NCI-H1092 (cell line): ENCODE data around the gene ANKRD33B.
"Not testable (repeated sequence)": the region's sequence is repeated elsewhere in the genome, so short reads cannot be mapped to it uniquely, and the experiment has no call there.

ENCODE experiments used
- DNase-seq: peaks from one replicate; lab custom pipeline; 2025; lab: John Stamatoyannopoulos, UW

Gene ANKRD33B

DNA sequence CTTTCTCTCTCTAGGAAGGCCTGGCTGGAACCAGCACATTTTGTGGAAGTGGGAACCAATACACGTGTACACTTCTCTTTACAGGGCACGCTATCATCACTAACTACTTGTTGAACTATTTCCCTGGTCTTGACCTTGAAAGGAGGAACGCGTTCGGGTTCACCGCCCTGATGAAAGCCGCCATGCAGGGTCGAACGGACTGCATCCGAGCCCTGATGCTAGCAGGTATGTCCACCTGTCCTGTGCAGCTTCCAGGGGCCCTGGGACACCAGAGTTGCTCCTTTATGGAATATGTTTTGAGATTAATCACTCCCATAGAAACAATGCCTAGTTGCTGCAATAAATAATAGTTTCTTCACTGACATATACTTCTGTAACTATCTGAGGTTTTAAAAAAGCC lies 74.1 kb downstream of the ANKRD33B start:
- DNase-seq = no peak

DNA sequence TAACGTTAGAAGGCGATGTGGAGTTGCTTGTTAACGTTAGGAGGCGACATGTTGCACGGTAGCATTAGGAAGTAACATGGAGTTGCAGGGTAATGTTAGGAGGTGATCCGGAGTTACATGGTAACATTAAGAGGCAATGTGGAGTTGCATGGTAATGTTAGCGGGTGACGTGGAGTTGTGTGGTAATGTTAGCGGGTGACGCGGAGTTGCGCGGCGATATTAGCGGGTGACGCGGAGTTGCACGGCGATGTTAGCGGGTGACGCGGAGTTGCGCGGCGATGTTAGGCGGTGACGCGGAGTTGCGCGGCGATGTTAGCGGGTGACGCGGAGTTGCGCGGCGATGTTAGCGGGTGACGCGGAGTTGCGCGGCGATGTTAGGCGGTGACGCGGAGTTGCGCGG lies 74.9 kb downstream of the ANKRD33B start:
- not testable (repeated sequence) for DNase-seq

DNA sequence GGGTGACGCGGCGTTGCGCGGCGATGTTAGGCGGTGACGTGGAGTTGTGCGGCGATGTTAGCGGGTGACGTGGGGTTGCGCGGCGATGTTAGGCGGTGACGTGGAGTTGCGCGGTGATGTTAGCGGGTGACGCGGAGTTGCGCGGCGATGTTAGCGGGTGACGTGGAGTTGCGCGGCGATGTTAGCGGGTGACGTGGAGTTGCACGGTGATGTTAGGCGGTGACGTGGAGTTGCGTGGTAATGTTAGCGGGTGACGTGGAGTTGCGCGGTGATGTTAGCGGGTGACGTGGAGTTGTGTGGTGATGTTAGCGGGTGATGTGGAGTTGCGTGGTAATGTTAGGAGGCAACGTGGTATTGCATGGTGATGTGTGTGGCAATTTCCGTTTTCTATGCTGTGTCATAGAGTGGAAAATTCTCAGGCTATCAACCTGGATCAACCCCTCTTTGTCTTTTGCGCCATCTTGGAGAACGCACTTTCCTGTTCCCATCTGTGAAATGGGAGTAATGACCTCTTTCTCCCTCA lies 76.0 kb downstream of the ANKRD33B start:
- DNase-seq = no peak

DNA sequence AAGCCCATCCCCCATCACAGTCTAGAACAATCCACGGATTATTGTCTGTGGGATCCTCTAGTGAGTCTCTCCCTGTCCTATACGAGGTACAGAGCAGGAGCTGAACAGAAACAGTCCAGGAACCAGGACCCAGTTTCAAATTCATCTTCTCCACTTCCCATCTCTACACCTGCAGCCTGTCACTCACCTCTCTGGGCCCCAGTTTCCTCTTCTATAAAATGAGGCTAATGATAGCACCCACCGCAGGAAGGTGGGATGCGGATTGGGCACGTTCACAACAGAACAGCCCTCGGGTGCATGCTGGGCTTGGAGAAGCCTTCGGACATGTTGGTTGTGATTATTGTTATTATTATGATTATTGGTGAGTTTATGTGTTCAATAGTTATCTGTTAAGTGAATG lies 78.5 kb downstream of the ANKRD33B start:
- DNase-seq = no peak

DNA sequence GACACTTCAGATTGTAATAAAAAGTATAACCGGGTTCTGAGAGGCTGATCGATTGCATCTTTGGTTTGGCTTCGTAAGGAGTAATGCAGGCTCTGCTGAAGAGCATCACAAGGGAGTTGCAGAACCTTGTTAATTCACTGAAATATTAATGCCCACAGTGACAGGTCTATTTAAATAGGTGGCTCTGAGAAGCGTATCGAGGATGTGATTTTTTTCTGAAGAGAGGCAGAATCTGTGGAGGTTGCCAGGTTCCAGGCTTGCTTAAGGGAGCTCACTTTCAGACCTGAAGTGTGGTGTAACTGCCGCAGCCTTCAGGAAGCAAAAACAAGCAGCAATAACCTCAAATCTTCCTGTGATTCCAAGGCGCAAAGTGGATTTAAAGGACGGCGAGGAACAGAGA lies 80.3 kb downstream of the ANKRD33B start:
- DNase-seq = no peak

DNA sequence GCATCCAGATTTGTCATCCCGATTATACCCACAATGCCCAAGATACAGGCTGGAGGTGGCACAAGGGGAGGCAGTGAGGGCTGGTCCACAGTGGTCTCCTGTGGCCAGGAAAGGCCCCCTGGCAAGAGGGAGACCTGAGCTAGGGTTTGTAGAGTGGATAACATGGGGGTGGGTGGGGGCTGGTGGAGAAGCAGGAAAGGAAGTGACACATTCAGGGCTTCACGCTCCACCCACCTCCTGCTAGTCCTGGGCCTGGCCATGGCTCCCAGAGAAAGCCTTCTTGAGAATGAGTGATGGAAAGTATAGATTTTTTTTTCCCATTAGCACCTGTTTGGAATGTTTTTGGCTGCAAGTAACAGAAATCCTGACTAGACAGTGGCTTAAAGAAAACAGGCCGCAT lies 81.3 kb downstream of the ANKRD33B start:
- DNase-seq = no peak

DNA sequence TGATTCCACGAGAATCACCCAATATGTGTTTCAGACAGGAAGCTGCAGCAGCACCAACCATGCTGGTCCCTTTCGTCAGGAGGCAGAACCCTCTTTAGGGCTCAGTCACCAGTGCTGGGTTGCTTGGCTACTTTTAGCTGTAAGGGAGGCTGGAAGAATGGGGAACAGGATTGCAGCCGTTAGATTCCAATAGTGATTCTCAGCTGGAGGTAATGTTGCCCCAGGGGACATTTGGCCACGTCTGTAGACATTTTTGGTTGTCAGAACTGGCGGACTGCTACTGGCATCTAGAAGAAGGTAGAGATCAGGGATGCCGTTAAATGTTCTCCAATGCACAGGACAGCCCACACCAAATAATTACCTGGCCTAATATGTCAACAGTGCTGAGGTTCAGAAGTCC lies 81.8 kb downstream of the ANKRD33B start:
- no peak for DNase-seq

DNA sequence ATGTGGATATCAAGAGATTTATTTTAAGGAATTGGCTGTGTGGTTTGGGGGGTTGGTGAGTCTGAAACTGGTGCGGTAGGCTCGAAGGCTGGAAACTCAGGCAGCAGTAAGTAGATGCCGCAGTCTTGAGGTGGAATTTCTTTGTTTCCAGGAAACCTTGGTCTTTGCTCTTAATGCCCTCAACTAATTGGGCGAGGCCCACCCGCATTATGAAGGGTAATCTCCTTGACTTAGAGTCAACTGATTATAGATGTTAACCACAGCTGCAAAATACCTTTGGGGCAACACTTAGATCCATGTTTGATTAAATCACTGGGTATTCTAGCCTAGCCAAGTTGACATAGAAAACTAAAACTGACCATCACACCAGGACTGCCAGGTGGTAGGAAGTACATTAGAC lies 83.8 kb downstream of the ANKRD33B start:
- DNase-seq = no peak

DNA sequence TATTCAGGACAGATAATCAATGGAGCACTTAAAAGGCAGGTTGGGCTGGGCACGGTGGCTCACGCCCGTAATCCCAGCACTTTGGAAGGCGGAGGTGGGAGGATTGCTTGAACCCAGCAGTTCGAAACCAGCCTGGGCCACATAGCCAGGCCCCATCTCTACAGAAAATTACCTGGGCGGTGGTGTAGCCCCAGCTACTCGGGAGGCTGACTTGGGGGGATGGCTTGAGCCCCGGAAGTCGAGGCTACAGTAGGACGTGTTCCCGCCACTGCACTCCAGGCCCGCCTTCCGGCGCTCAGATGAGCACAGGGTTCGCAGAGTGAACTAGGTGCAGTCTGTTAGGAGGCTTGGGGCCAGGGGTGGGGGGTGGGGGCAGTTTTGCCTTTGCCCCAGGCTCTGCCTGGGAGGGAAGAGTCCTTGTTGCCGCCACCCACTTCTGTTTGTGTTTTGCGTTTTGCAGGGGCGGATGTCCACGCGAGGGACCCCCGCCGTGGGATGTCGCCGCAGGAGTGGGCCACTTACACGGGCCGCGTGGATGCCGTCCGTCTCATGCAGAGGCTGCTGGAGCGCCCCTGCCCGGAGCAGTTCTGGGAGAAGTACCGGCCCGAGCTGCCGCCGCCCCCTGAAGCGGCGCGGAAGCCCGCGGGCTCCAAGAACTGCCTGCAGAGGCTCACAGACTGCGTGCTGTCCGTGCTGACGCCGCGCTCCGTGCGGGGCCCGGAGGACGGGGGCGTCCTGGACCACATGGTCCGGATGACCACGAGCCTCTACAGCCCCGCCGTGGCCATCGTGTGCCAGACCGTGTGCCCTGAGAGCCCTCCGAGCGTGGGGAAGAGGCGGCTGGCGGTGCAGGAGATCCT lies 85.2 kb downstream of the ANKRD33B start:
- DNase-seq = no peak

DNA sequence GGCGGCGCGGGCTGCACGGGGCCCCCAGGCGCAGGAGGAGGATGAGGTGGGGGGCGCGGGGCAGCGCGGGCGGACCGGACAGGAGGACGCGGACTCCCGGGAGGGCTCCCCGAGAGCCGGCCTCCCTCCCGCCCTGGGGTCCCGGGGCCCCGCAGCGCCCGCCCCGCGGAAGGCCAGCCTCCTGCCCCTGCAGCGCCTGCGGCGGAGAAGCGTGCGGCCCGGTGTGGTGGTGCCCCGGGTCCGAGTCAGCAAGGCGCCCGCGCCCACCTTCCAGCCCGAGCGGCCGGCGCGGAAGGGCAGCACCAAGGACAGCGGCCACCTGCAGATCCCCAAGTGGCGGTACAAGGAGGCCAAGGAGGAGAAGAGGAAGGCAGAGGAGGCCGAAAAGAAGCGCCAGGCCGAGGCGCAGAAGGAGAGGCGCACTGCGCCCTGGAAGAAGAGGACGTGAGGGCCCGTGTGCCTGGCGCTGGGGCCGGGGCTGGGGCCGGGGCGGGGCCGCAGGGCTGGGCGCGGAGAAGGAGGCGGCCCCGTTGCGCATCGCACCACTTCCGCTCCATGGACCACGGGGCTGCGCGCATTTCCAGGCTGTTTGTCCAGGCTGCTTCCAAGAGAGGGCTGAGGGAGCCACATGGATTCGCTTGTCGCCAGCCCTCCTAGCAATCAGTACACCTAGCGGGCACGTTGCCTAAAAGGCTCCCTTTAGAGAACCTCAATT lies 86.0 kb downstream of the ANKRD33B start:
- no peak for DNase-seq

DNA sequence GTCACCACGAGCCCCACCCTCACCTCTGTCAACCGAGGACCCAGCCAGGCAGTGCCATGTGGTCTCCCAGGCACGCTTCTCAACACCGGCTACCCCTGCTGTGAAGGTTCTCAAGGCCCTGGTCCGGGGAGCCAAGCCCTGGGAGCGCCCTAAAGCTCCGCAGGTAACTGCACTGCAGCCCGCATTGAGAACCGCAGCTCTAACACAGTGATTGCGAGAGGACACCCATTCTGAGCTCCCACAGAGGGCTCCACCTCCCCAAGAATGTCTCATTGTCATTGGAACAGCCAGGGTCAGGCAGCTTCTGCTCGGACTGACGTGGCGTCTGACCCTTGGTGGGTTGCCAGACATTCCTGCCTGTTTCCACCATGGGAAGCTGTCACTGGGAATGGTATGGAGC lies 88.3 kb downstream of the ANKRD33B start:
- no peak for DNase-seq

DNA sequence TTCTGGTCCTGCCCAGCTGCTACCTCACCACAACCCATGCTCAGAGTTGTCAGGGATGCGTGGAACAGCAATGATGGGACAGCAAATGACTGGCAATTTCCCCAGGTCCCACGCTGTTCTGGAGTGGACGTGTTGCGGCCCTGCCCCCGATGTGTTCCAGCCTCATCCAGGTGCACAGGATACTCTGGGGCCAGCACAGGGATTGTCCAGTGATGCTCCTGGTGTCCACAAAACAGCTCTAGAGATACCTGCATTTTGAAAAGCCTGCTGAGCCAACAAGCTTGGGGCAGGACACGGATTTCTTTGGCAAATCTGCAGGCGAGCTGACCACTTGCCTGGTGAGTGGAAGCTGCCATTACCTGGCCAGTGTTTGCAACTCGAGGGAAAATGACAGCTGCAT lies 88.7 kb downstream of the ANKRD33B start:
- DNase-seq = no peak

DNA sequence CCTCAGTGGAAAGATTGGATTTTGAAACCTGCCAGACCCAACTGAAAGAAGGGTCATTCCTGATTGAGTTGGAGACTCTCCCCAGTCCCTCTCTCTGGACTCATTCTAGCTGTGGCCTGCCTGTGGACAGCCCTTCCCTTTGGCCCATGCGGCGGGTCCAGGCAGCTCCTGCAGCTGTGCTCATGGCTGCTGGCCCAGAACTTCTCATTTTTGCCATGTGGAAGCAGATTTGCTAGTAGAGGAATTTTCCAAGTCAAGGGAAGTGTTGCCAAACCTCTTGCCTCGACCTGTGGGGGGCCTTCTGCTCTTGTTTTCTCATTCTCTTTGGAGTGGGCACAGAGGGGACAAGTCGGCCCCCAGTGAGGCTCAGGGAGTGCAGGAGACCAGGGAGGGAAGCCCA lies 89.2 kb downstream of the ANKRD33B start:
- DNase-seq = no peak

DNA sequence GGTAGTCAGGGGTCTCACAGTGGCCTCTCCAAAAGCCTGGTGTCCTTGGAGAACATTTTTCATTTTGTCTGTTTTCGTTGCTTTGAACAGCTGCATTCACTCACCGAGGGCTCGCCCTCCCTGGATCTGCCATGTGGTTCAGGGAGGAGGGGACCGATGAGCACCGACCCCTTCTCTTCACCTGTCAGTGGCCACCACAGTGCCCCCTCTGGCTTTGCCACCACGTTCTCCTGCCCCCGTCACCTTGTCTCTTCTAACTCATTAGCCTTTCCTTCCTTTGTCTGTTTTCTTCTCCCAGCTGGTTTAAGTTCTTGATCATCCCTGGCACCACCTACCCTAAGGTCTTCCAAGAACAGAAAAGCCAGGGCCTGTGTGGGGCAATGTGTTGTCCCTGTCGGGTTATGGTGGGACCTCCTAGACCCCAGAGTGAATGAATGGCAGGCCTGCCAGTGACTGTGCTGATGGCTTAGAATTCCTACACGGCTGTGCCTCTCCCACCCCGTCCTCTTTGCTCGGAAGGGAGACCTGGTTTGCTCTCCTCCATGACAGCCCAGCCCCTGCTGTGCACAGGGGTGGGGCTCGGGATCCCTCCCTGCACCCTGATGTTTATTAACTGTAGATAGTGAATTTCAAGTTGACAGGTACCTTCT lies 90.0 kb downstream of the ANKRD33B start:
- no peak for DNase-seq

DNA sequence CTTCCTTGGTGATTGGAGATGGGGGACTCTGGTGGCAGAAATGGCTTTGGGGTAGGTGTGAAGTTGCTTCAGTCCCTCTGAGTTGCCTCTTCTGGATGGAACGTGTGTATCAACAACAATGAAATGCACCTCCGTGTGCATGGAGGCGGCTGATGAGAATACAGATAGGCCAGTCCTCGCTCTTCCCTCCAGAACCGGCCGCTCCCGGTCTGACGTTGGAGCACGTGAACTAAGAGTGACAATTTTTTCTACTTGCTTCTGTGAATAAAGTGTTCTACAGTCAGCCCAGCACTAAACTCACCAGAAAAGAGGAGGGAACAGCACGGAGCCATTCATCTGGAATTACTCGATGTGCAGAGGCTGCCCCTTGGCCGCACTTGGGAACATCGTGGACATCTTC lies 90.7 kb downstream of the ANKRD33B start:
- DNase-seq = no peak

DNA sequence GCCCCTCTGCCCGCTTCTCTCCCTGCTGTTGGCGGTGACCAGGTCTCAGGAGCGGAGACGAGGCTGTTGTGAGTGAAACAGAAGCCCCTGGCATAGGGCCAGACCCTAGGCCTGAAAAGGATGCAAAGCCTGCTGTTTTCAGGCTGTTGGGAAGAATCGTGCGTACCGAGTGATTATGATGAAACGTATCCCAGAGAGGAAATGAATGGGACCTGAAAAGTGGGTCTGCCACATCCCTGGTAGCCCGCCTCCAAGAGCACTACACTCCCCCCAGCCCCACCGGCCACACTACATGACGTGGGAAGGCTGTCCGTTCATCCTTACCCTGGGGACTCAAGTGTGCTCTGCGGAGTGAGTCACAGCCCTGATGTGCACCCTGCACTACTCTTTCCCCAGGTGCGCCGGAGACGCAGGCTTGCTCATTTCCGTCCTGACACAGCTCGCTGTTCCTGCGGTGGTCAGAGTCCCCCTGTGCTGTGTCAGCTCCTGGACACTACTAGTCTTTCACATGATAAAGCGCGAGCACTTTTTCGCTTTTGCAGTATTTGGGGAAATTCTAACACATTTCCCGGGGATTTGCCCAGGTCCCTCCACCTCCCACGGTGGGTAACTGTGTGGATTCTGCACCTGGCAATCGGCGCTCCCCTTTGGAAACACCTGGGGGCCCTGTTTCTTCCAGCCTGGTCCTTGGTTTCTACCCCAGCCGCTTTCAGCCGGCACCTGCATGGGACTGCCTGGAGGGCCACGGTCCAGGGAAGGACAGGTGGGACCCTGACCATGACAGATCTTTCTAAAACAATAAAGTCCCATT lies 91.5 kb downstream of the ANKRD33B start:
- DNase-seq = peak; percentile 20

DNA sequence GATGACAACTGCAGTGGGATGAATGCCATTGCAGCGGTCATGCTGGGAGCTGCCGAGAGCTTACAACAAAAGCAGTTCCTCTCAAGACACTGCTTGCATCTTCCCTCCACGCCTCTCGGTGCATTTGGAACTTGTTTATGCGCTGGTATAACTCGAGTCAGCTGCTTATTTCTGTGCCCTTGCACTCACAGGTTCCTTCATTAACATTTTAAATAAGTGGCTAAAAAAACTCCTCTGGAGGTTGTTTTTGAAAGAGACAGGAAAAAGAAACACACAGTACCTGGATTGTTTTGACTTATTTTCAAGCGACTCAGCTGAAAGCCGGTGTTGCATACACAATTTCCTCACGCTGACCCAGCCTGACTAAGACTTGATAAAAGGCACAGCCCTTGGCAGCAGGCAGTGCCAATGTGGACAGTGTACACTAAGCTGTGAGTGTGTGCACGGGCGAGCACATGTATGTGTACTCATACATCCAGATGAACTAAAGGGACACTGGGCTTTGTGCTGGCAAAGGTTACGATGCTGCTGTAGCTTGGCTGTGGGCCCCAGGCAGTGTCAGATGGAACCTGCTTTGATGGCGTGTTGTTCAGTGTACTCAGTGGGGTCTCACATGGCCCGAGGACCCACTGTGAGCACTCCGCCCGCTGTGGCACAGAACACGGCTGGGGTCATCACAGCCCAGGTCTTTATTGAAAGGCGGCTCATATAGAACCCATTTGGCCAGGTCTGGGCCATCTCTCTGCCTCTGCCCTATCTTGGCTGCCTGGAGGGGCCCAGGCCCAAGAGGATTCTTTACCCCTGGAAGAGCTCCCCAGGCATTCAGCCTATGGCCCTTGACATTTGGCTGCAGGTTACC lies 92.3 kb downstream of the ANKRD33B start:
- no peak for DNase-seq

DNA sequence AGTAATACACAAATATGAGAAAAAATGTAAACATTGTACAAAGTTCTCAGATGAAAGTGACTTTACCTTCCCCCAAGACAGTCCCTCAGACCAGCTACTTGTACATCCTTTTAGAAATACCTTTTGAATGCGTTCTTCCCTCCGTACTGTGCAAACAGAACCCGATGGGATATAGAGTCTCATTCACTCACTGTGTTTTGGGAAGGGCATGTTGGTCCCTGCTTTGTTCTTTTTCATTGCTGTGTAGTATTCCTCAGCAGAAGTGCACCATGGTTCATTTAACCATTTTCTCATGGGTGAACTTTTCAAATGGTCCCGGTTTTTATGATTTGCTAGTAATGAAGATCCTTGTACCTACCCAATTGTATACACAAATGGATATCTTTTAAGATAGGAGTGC lies 94.4 kb downstream of the ANKRD33B start:
- DNase-seq = no peak

DNA sequence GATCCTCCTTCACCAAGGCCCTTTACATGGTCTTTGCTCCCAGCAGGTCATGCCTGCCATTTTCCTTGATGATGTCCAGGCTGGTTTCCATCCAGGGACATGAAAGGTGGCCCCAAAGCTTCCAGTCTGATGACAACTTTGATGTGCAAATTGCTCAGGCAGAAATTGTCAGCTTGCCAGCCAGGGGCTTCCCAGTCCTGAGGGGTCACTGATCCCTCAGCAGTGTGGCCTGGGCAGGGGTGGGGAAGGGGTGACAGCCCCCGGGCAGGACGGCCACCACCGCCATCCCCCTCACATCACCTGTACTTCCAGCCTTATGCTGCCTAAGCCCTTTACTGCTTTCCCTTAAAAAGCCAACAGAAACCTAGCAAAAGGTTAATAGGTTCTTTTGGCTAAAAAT lies 96.3 kb downstream of the ANKRD33B start:
- DNase-seq = no peak

DNA sequence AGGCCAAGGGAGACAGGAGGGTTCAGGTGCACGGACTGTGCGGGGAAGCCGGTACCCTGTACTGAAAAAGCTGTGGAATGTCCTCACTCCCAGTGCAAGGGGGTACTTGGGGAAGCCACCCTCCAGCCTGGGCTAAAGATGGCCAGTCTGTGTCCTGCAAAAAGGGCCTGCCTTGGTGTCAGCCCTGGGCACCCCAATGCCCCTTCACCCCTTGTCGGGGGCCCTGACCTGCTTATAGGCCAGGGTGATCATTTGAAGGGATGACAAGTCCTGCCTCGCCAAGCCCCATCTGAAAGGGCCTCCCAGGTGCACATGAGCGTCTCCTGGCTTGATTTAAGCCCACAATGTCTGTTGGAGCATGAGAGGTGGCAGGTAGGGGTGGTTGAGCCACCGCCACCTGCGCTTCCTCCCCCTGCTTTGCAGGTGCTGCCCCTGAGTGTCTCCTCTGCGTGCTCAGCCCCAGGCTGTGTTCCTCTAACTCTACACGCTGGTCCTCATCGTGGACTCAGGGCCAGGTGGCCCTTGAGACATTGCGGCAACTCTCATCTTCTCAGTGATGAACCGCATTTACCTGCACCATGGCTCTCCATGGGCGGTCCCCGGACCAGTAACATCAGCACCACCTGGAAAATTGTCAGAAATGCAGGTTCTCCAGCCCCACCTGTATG lies 97.0 kb downstream of the ANKRD33B start:
- no peak for DNase-seq
